A204.1 (cell line): Measurements from ENCODE around the gene FAM53B.
A peak's percentile ranks its signal among the peaks of the same experiment; 100 is the strongest.
"Not testable (repeated sequence)": the region's sequence is repeated elsewhere in the genome, so short reads cannot be mapped to it uniquely, and the experiment has no call there.

Source experiments
- FAIRE-seq: peaks from 2 replicates; lab custom pipeline; 2012; peaks lifted over from hg19 to GRCh38; lab: Jason Lieb, UNC

The FAM53B gene

GRCh38 chr10:124744102-124745050, at the start of gene FAM53B:
Gene FAM53B, minus strand, starts transcription at chr10:124744378. Its CDS starts 37,665 bp downstream, at chr10:124706713.
- FAIRE-seq: no peak

- no peak for FAIRE-seq
Observed at GRCh38 chr10:124792998-124793352, 48.8 kb upstream of the FAM53B start.

- FAIRE-seq: no peak
Observed at GRCh38 chr10:124791547-124792348, 47.6 kb upstream of the FAM53B start, which contains the start of gene EEF1AKMT2. Gene EEF1AKMT2, minus strand, starts transcription at chr10:124791887. Its CDS starts 54 bp downstream, at chr10:124791833.

- not testable (repeated sequence) for FAIRE-seq
Observed at GRCh38 chr10:124782900-124783299, 38.7 kb upstream of the FAM53B start.

- FAIRE-seq: no peak
Observed at GRCh38 chr10:124768791-124769190, 24.6 kb upstream of the FAM53B start.

- no peak for FAIRE-seq
Observed at GRCh38 chr10:124765256-124765655, 21.1 kb upstream of the FAM53B start.

- peak; percentile 44 for FAIRE-seq
Observed at GRCh38 chr10:124763267-124763666, 19.1 kb upstream of the FAM53B start.

GRCh38 chr10:124762281-124762680, 18.1 kb upstream of the FAM53B start:
- no peak for FAIRE-seq

- FAIRE-seq: no peak
Observed at GRCh38 chr10:124756156-124756903, 12.2 kb upstream of the FAM53B start.

GRCh38 chr10:124755581-124755980, 11.4 kb upstream of the FAM53B start:
- no peak for FAIRE-seq

- no peak for FAIRE-seq
Observed at GRCh38 chr10:124754227-124754626, 10.0 kb upstream of the FAM53B start.

- no peak for FAIRE-seq
Observed at GRCh38 chr10:124748953-124749645, 4.9 kb upstream of the FAM53B start.

GRCh38 chr10:124748166-124748565, 4.0 kb upstream of the FAM53B start:
- no peak for FAIRE-seq

GRCh38 chr10:124747745-124748144, 3.6 kb upstream of the FAM53B start:
- no peak for FAIRE-seq

GRCh38 chr10:124746992-124747391, 2.8 kb upstream of the FAM53B start:
- no peak for FAIRE-seq

- FAIRE-seq: not testable (repeated sequence)
Observed at GRCh38 chr10:124746447-124746846, 2.3 kb upstream of the FAM53B start.

GRCh38 chr10:124745673-124746072, 1.5 kb upstream of the FAM53B start:
- FAIRE-seq: no peak

- no peak for FAIRE-seq
Observed at GRCh38 chr10:124745252-124745651, 1.1 kb upstream of the FAM53B start.

GRCh38 chr10:124743191-124744101, 732 bp downstream of the FAM53B start:
- FAIRE-seq: no peak

GRCh38 chr10:124742413-124743190, 1.6 kb downstream of the FAM53B start:
- no peak for FAIRE-seq
